Stimulated activated naive B cell treated with anti-CD40 and anti-IgM and Interleukin-4, amounts not matched to agents 10 μg/mL and 1 μg/mL and 100 μg/mL, for 72 hours (primary cell): Measurements from ENCODE around the gene HIRIP3.
"Not testable (repeated sequence)": the region's sequence is repeated elsewhere in the genome, so short reads cannot be mapped to it uniquely, and the experiment has no call there.

Experiments used
- ATAC-seq, 2 donors: fragments of 150-1000 bp; cut with Tn5 transposase; replicated peaks; 2 replicates each; pipeline ENCODE4 v1.10.0; 2021; ENCODE audit warnings: moderate library complexity in 1 of 2
- DNase-seq: peaks from one replicate; pipeline ENCODE4 v3.0.0; 2021
- H3K27ac Mint-ChIP-seq: one replicate; pipeline ENCODE4 v1.8.0; 2022; ENCODE audit warnings: mild to moderate bottlenecking, mixed read lengths
- H3K27me3 Mint-ChIP-seq, 2 donors: one replicate each; pipeline ENCODE4 v1.8.0; 2022; ENCODE audit warnings: mixed read lengths in 2 of 2
- H3K36me3 Mint-ChIP-seq, 2 donors: one replicate each; pipeline ENCODE4 v1.8.0; 2022; ENCODE audit warnings: mixed read lengths in 2 of 2, mild to moderate bottlenecking in 1 of 2
- H3K4me1 Mint-ChIP-seq, 2 donors: one replicate each; pipeline ENCODE4 v1.8.0; 2022; ENCODE audit warnings: mixed read lengths in 2 of 2, mild to moderate bottlenecking in 1 of 2
- H3K4me3 Mint-ChIP-seq, 2 donors: one replicate each; pipeline ENCODE4 v1.8.0; 2022; ENCODE audit warnings: mild to moderate bottlenecking in 2 of 2, mixed read lengths in 2 of 2, moderate library complexity in 1 of 2
- H3K9me3 Mint-ChIP-seq, 2 donors: one replicate each; pipeline ENCODE4 v1.8.0; 2022; ENCODE audit warnings: mixed read lengths in 2 of 2, mild to moderate bottlenecking in 1 of 2

HIRIP3 gene

GRCh38 chr16:30025574-30025973 lies 30.2 kb upstream of the HIRIP3 start:
- H3K27me3 Mint-ChIP-seq, result peaks cover 57 to 66% of the 10 kb centered on the region in 2 donors
- no peak for DNase-seq
- H3K36me3 Mint-ChIP-seq, result no peaks in the 10 kb centered on the region
- H3K27ac Mint-ChIP-seq, result no peak overlapping the region
- ATAC-seq, result no peak
- H3K9me3 Mint-ChIP-seq, result no peaks in the 10 kb centered on the region
- H3K4me3 Mint-ChIP-seq, result no peak overlapping the region
- peaks cover 13 to 20% of the 10 kb centered on the region in 2 donors for H3K4me1 Mint-ChIP-seq

- ATAC-seq (no peak), DNase-seq (no peak)
- Mint-ChIP-seq H3K27me3 (peaks cover 52 to 62% of the 10 kb centered on the region in 2 donors), H3K4me3 (no peak overlapping the region), H3K4me1 (peaks cover 11 to 17% of the 10 kb centered on the region in 2 donors), H3K27ac (no peak overlapping the region), H3K36me3 (no peaks in the 10 kb centered on the region), H3K9me3 (no peaks in the 10 kb centered on the region)
Observed at GRCh38 chr16:30025156-30025555, 29.7 kb upstream of the HIRIP3 start.

GRCh38 chr16:30024451-30024850 lies 29.0 kb upstream of the HIRIP3 start:
- Mint-ChIP-seq H3K27me3 (peaks cover 45 to 55% of the 10 kb centered on the region in 2 donors), H3K27ac (no peak overlapping the region), H3K4me3 (no peak overlapping the region), H3K9me3 (no peaks in the 10 kb centered on the region), H3K36me3 (no peaks in the 10 kb centered on the region), H3K4me1 (peaks cover 9 to 15% of the 10 kb centered on the region in 2 donors)
- DNase-seq (no peak), ATAC-seq (no peak)

GRCh38 chr16:30023586-30023985 lies 28.2 kb upstream of the HIRIP3 start:
- ATAC-seq (no peak), DNase-seq (no peak)
- Mint-ChIP-seq H3K4me1 (peaks cover 9 to 15% of the 10 kb centered on the region in 2 donors), H3K4me3 (no peak overlapping the region), H3K27me3 (peaks cover 37 to 47% of the 10 kb centered on the region in 2 donors), H3K36me3 (no peaks in the 10 kb centered on the region), H3K27ac (no peak overlapping the region), H3K9me3 (no peaks in the 10 kb centered on the region)

- H3K4me3 Mint-ChIP-seq, result no peak within 1 kb of the TSS
- no peaks in the 10 kb centered on the region for H3K36me3 Mint-ChIP-seq
- peaks cover 9 to 15% of the 10 kb centered on the region in 2 donors for H3K4me1 Mint-ChIP-seq
- H3K9me3 Mint-ChIP-seq, result no peaks in the 10 kb centered on the region
- peaks cover 33 to 41% of the 10 kb centered on the region in 2 donors for H3K27me3 Mint-ChIP-seq
- DNase-seq (no peak), ATAC-seq (no peak)
- H3K27ac Mint-ChIP-seq, result no peak within 1 kb of the TSS
Observed at GRCh38 chr16:30022887-30023286, 27.5 kb upstream of the HIRIP3 start, which contains the start of gene C16orf92. TSS of gene C16orf92 (plus strand) at chr16:30023198. CDS start at chr16:30023341, 143 bp downstream.

GRCh38 chr16:30018731-30019158 lies 23.3 kb upstream of the HIRIP3 start:
- Mint-ChIP-seq H3K9me3 (peaks cover 0 to 2% of the 10 kb centered on the region in 2 donors), H3K4me1 (peaks cover 8 to 17% of the 10 kb centered on the region in 2 donors), H3K27ac (no peak overlapping the region), H3K27me3 (peaks cover 8 to 27% of the 10 kb centered on the region in 2 donors), H3K36me3 (no peaks in the 10 kb centered on the region), H3K4me3 (no peak overlapping the region)
- DNase-seq (no peak), ATAC-seq (no peak)

- not testable (repeated sequence) for H3K27ac Mint-ChIP-seq, DNase-seq, H3K9me3 Mint-ChIP-seq, H3K36me3 Mint-ChIP-seq, ATAC-seq, H3K4me3 Mint-ChIP-seq
- H3K4me1 Mint-ChIP-seq, result peaks cover 9 to 20% of the 10 kb centered on the region in 2 donors
- peaks cover 5 to 19% of the 10 kb centered on the region in 2 donors for H3K27me3 Mint-ChIP-seq
Observed at GRCh38 chr16:30017937-30018336, 22.5 kb upstream of the HIRIP3 start.

GRCh38 chr16:30017277-30017656 lies 21.9 kb upstream of the HIRIP3 start:
- H3K4me3 Mint-ChIP-seq, result no peak overlapping the region
- peaks cover 10 to 21% of the 10 kb centered on the region in 2 donors for H3K4me1 Mint-ChIP-seq
- no peaks in the 10 kb centered on the region for H3K36me3 Mint-ChIP-seq
- peaks cover 0 to 2% of the 10 kb centered on the region in 2 donors for H3K9me3 Mint-ChIP-seq
- ATAC-seq (no peak), DNase-seq (no peak)
- peaks cover 5 to 19% of the 10 kb centered on the region in 2 donors for H3K27me3 Mint-ChIP-seq
- H3K27ac Mint-ChIP-seq, result no peak overlapping the region

GRCh38 chr16:30016555-30017276 lies 21.3 kb upstream of the HIRIP3 start:
- H3K9me3 Mint-ChIP-seq, result peaks cover 0 to 2% of the 10 kb centered on the region in 2 donors
- H3K36me3 Mint-ChIP-seq, result peaks cover 1 to 4% of the 10 kb centered on the region in 2 donors
- H3K27ac Mint-ChIP-seq, result no peak overlapping the region
- H3K27me3 Mint-ChIP-seq, result peaks cover 11 to 25% of the 10 kb centered on the region in 2 donors
- ATAC-seq, result no peak
- peaks cover 15 to 25% of the 10 kb centered on the region in 2 donors for H3K4me1 Mint-ChIP-seq
- DNase-seq, result no peak
- no peak overlapping the region for H3K4me3 Mint-ChIP-seq

GRCh38 chr16:30015450-30015849 lies 20.0 kb upstream of the HIRIP3 start:
- DNase-seq, H3K9me3 Mint-ChIP-seq, ATAC-seq, H3K36me3 Mint-ChIP-seq, H3K4me3 Mint-ChIP-seq: not testable (repeated sequence)
- Mint-ChIP-seq H3K27me3 (peaks cover 16 to 33% of the 10 kb centered on the region in 2 donors), H3K4me1 (peaks cover 10 to 21% of the 10 kb centered on the region in 2 donors), H3K27ac (peak overlapping the region; percentile 52)

GRCh38 chr16:30012598-30012997 lies 17.2 kb upstream of the HIRIP3 start:
- H3K36me3 Mint-ChIP-seq, DNase-seq, H3K9me3 Mint-ChIP-seq, ATAC-seq, H3K27ac Mint-ChIP-seq, H3K4me3 Mint-ChIP-seq: not testable (repeated sequence)
- Mint-ChIP-seq H3K27me3 (peaks cover 31 to 49% of the 10 kb centered on the region in 2 donors), H3K4me1 (peaks cover 14 to 27% of the 10 kb centered on the region in 2 donors)

GRCh38 chr16:30011714-30012504 lies 16.5 kb upstream of the HIRIP3 start:
- peak overlapping the region; percentile 85 for H3K27ac Mint-ChIP-seq
- ATAC-seq (no peak), DNase-seq (no peak)
- peaks cover 14 to 27% of the 10 kb centered on the region in 2 donors for H3K4me1 Mint-ChIP-seq
- H3K27me3 Mint-ChIP-seq, result peaks cover 31 to 42% of the 10 kb centered on the region in 2 donors
- no peaks in the 10 kb centered on the region for H3K9me3 Mint-ChIP-seq
- peak overlapping the region; percentile 83 to 90 for H3K4me3 Mint-ChIP-seq
- H3K36me3 Mint-ChIP-seq, result peaks cover 5 to 11% of the 10 kb centered on the region in 2 donors

GRCh38 chr16:30010844-30011713 lies 15.7 kb upstream of the HIRIP3 start, which contains the start of gene DOC2A:
TSS of gene DOC2A (minus strand) at chr16:30011027. CDS start at chr16:30010222, 805 bp downstream.
- Mint-ChIP-seq H3K4me1 (peaks cover 14 to 27% of the 10 kb centered on the region in 2 donors), H3K27ac (peak within 1 kb of the TSS; percentile 85), H3K27me3 (peaks cover 26 to 37% of the 10 kb centered on the region in 2 donors), H3K36me3 (peaks cover 5 to 14% of the 10 kb centered on the region in 2 donors), H3K4me3 (peak within 1 kb of the TSS; percentile 83 to 90), H3K9me3 (no peaks in the 10 kb centered on the region)
- DNase-seq, result no peak
- peak; percentile 52 to 61 for ATAC-seq
